HG03575 (cell line): Measurements from ENCODE around the gene PRIM1.
"Not testable (repeated sequence)": the region's sequence is repeated elsewhere in the genome, so short reads cannot be mapped to it uniquely, and the experiment has no call there.

Experiments used
- ATAC-seq: cut with Tn5 transposase; IDR thresholded peaks from one replicate; pipeline ENCODE4 v1.9.1; 2021; ENCODE audit not compliant: unreplicated experiment, insufficient number of reproducible peaks, low FRiP score; ENCODE audit errors: extremely low read depth

The PRIM1 gene

GRCh38 chr12:56721721-56722120 lies 30.4 kb downstream of the PRIM1 start:
- ATAC-seq, result no peak

GRCh38 chr12:56721216-56721615 lies 30.9 kb downstream of the PRIM1 start:
- no peak for ATAC-seq

GRCh38 chr12:56720731-56721151 lies 31.4 kb downstream of the PRIM1 start:
- ATAC-seq, result no peak

GRCh38 chr12:56719056-56719455 lies 33.1 kb downstream of the PRIM1 start:
- ATAC-seq, result no peak

- ATAC-seq, result no peak
Observed at GRCh38 chr12:56718636-56719035, 33.5 kb downstream of the PRIM1 start.

- no peak for ATAC-seq
Observed at GRCh38 chr12:56718149-56718548, 34.0 kb downstream of the PRIM1 start.

- no peak for ATAC-seq
Observed at GRCh38 chr12:56716933-56717880, 34.9 kb downstream of the PRIM1 start.

GRCh38 chr12:56716458-56716857 lies 35.7 kb downstream of the PRIM1 start:
- ATAC-seq, result no peak

GRCh38 chr12:56715798-56716197 lies 36.3 kb downstream of the PRIM1 start:
- no peak for ATAC-seq

- no peak for ATAC-seq
Observed at GRCh38 chr12:56714431-56714929, 37.6 kb downstream of the PRIM1 start.

GRCh38 chr12:56713345-56713744 lies 38.8 kb downstream of the PRIM1 start:
- ATAC-seq, result no peak

GRCh38 chr12:56709759-56710376 lies 42.3 kb downstream of the PRIM1 start:
- no peak for ATAC-seq

GRCh38 chr12:56704522-56704921 lies 47.6 kb downstream of the PRIM1 start:
- not testable (repeated sequence) for ATAC-seq

GRCh38 chr12:56699020-56699661 lies 53.0 kb downstream of the PRIM1 start:
- no peak for ATAC-seq

- no peak for ATAC-seq
Observed at GRCh38 chr12:56695327-56696101, 56.6 kb downstream of the PRIM1 start.

GRCh38 chr12:56694161-56694560 lies 58.0 kb downstream of the PRIM1 start:
- ATAC-seq, result no peak

- ATAC-seq, result no peak
Observed at GRCh38 chr12:56688846-56689109, 63.3 kb downstream of the PRIM1 start.

- peak; percentile 28 for ATAC-seq
Observed at GRCh38 chr12:56688129-56688845, 63.8 kb downstream of the PRIM1 start, which contains the start of gene PTGES3. TSS of gene PTGES3 (minus strand) at chr12:56688284. CDS start at chr12:56687999, 285 bp downstream.
